ENCODE results near the gene HOXB7.

GRCh38 chr17:48593840-48594537, 16.8 kb downstream of the HOXB7 start:
- TF ChIP-seq POLR2A (IDR thresholded peaks at IDR 0.05) (no peak), CTCF (IDR thresholded peaks at IDR 0.05) (peak; percentile 82 to 95 (median 92))
